H1 (cell line): ENCODE measurements around the gene TSGA10. TPM values are rescaled to one million over a fixed set of nuclear protein-coding genes. Genes with fewer than 3 reads are reported as not detected.

Experiments used
- CTBP2 ChIP-seq: IDR thresholded peaks from 2 replicates; pipeline ENCODE4 v1.7.0; 2011; ENCODE audit warnings: borderline replicate concordance, mild to moderate bottlenecking, moderate library complexity, mixed read lengths, low read length; ENCODE audit not compliant: insufficient read depth, insufficient read length
- E2F6 ChIP-seq: IDR thresholded peaks from 2 replicates; pipeline ENCODE4 v1.6.1; 2012; ENCODE audit warnings: inconsistent platforms
- EZH2 ChIP-seq: fragments of 200-600 bp; sonication (generic); IDR thresholded peaks from 2 replicates; pipeline ENCODE4 v1.7.1; 2012; ENCODE audit warnings: low read depth, mild to moderate bottlenecking, moderate library complexity, low read length, inconsistent platforms; ENCODE audit not compliant: severe bottlenecking
- MAX ChIP-seq: IDR thresholded peaks from 2 replicates; pipeline ENCODE4 v1.6.1; 2012; ENCODE audit warnings: inconsistent platforms
- NRF1 ChIP-seq: IDR thresholded peaks from 2 replicates; pipeline ENCODE4 v1.6.1; 2011; ENCODE audit warnings: mild to moderate bottlenecking, low read depth, low read length, improper control_type of control experiment
- RNF2 ChIP-seq: fragments of 200-900, 300-1000 bp; sonication (generic); IDR thresholded peaks from 2 replicates; pipeline ENCODE4 v1.7.1; 2016; ENCODE audit warnings: borderline replicate concordance, low read depth, mild to moderate bottlenecking, antibody characterized with exemption, low read length; ENCODE audit not compliant: poor library complexity, severe bottlenecking; ENCODE audit errors: missing control alignments
- SAP30 ChIP-seq: fragments of 300-600 bp; sonication (generic); IDR thresholded peaks from 2 replicates; pipeline ENCODE4 v1.7.1; 2012; ENCODE audit warnings: low read length, moderate library complexity, mild to moderate bottlenecking, inconsistent platforms; ENCODE audit not compliant: insufficient read depth, insufficient replicate concordance
- SRF ChIP-seq: IDR thresholded peaks from 2 replicates; pipeline ENCODE4 v1.6.1; 2011; ENCODE audit warnings: mild to moderate bottlenecking, low read depth, low read length, moderate library complexity
- polyA plus RNA-seq, 7 experiments: library from polyadenylated mRNA; depleted of rRNA in 3 of 7; stranded (reverse) in 5 of 7; unstranded in 2 of 7; fragments of >200 nt in 5 of 7; fragments of 200-250 nt in 2 of 7; gene quantifications; 1 replicate in 5 of 7; 2 replicates in 1 of 7; 4 replicates in 1 of 7; pipeline versions ENCODE4 v1.2.1 to v1.2.3, GENCODE V29; 2011 to 2013; ENCODE audit warnings: missing spikeins in 2 of 7, mixed read lengths in 2 of 7
- total RNA-seq: library from RNA; stranded (reverse); fragmentation: NEBNext Ultra II Directional; extraction: Animal tissue kit (Norgen Biotek cat#: 25700); gene quantifications from 2 replicates; pipeline ENCODE4 v1.2.1, GENCODE V29; 2021

TSGA10 gene
- total and polyA plus RNA-seq, 2 of the 8 experiments (the other 6 are each of a cell fraction or from before 2014, with no cell fraction given): 2.2 to 7.4 TPM

GRCh38 chr2:99104006-99104405 is 50.7 kb downstream of the TSGA10 start (continued):
- no peak for TF ChIP-seq CTBP2
- no peak for TF ChIP-seq SRF
- TF ChIP-seq MAX: no peak
- TF ChIP-seq E2F6: no peak
- TF ChIP-seq SAP30: no peak
- TF ChIP-seq NRF1: no peak
- no peak for TF ChIP-seq RNF2
- no peak for TF ChIP-seq EZH2
